ENCODE results near the gene ETFDH. TPM values are rescaled to one million over a fixed set of nuclear protein-coding genes. Genes with fewer than 3 reads are reported as not detected.

ETFDH gene
- polyA plus RNA-seq, 1 experiment, result 13.5 TPM

GRCh38 chr4:158678767-158679166 is 6.7 kb downstream of the ETFDH start:
- Histone ChIP-seq H3K27me3 (ENCODE audit: control insufficient read depth, insufficient read depth, low read length) (no peaks in the 10 kb centered on the region), H3K4me3 (ENCODE audit: low read depth, low read length) (no peak overlapping the region), H3K36me3 (ENCODE audit: control insufficient read depth, insufficient read depth, low read length) (no peaks in the 10 kb centered on the region)
- POLR2A ChIA-PET, result no interaction called here
- TF ChIP-seq CTCF (IDR thresholded peaks at IDR 0.05; ENCODE audit: insufficient read depth, low read depth, low read length), result no peak
- CTCF ChIA-PET, result interaction anchor here (1.2 kb wide), 1 partner anchor 23 kb away, joined by 4 read pairs; no protein-coding TSS in a partner anchor
- no peak for DNase-seq (ENCODE audit: low read depth)

- TF ChIP-seq CTCF (IDR thresholded peaks at IDR 0.05; ENCODE audit: insufficient read depth, low read depth, low read length), result no peak
- H3K4me3 ChIP-seq (ENCODE audit: low read depth, low read length), result no peak overlapping the region
- H3K27me3 ChIP-seq (ENCODE audit: control insufficient read depth, insufficient read depth, low read length), result no peaks in the 10 kb centered on the region
- ChIA-PET POLR2A (no interaction called here), CTCF (interaction anchor here (1.1 kb wide), 1 partner anchor 9 kb away, joined by 4 read pairs; no protein-coding TSS in a partner anchor)
- no peak for DNase-seq (ENCODE audit: low read depth)
- no peaks in the 10 kb centered on the region for H3K36me3 ChIP-seq (ENCODE audit: control insufficient read depth, insufficient read depth, low read length)
Observed at GRCh38 chr4:158681629-158682028, 9.5 kb downstream of the ETFDH start.

- TF ChIP-seq CTCF (IDR thresholded peaks at IDR 0.05; ENCODE audit: insufficient read depth, low read depth, low read length), result no peak
- ChIA-PET POLR2A (no interaction called here), CTCF (no interaction called here)
- no peaks in the 10 kb centered on the region for H3K36me3 ChIP-seq (ENCODE audit: control insufficient read depth, insufficient read depth, low read length)
- H3K27me3 ChIP-seq (ENCODE audit: control insufficient read depth, insufficient read depth, low read length), result no peaks in the 10 kb centered on the region
- H3K4me3 ChIP-seq (ENCODE audit: low read depth, low read length), result no peak overlapping the region
- DNase-seq (ENCODE audit: low read depth), result no peak
Observed at GRCh38 chr4:158682066-158682465, 10.0 kb downstream of the ETFDH start.

GRCh38 chr4:158688813-158689212 is 16.7 kb downstream of the ETFDH start:
- no peak for DNase-seq (ENCODE audit: low read depth)
- POLR2A ChIA-PET, result no interaction called here
- Histone ChIP-seq H3K27me3 (ENCODE audit: control insufficient read depth, insufficient read depth, low read length) (no peaks in the 10 kb centered on the region), H3K4me3 (ENCODE audit: low read depth, low read length) (no peak overlapping the region), H3K36me3 (ENCODE audit: control insufficient read depth, insufficient read depth, low read length) (no peaks in the 10 kb centered on the region)
- CTCF ChIA-PET, result no interaction called here
- TF ChIP-seq CTCF (IDR thresholded peaks at IDR 0.05; ENCODE audit: insufficient read depth, low read depth, low read length), result no peak

GRCh38 chr4:158704274-158704673 is 32.2 kb downstream of the ETFDH start:
- TF ChIP-seq CTCF (IDR thresholded peaks at IDR 0.05; ENCODE audit: insufficient read depth, low read depth, low read length), result no peak
- H3K27me3 ChIP-seq (ENCODE audit: control insufficient read depth, insufficient read depth, low read length), result no peaks in the 10 kb centered on the region
- POLR2A ChIA-PET, result no interaction called here
- no peak overlapping the region for H3K4me3 ChIP-seq (ENCODE audit: low read depth, low read length)
- DNase-seq (ENCODE audit: low read depth), result no peak
- H3K36me3 ChIP-seq (ENCODE audit: control insufficient read depth, insufficient read depth, low read length), result peaks cover 3% of the 10 kb centered on the region
- CTCF ChIA-PET, result interaction anchor here (0.5 kb wide), 1 partner anchor 1330 kb away, joined by 3 read pairs; no protein-coding TSS in a partner anchor

Measured in BJ (cell line).